HG03280 (cell line): ENCODE measurements around the gene PRSS50.
"Not testable (repeated sequence)": the region's sequence is repeated elsewhere in the genome, so short reads cannot be mapped to it uniquely, and the experiment has no call there.

Experiments
- ATAC-seq: cut with Tn5 transposase; IDR thresholded peaks from one replicate; pipeline ENCODE4 v1.9.1; 2021; ENCODE audit warnings: mild to moderate bottlenecking, moderate library complexity; ENCODE audit not compliant: unreplicated experiment

Gene PRSS50, protein sequence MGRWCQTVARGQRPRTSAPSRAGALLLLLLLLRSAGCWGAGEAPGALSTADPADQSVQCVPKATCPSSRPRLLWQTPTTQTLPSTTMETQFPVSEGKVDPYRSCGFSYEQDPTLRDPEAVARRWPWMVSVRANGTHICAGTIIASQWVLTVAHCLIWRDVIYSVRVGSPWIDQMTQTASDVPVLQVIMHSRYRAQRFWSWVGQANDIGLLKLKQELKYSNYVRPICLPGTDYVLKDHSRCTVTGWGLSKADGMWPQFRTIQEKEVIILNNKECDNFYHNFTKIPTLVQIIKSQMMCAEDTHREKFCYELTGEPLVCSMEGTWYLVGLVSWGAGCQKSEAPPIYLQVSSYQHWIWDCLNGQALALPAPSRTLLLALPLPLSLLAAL

DNA sequence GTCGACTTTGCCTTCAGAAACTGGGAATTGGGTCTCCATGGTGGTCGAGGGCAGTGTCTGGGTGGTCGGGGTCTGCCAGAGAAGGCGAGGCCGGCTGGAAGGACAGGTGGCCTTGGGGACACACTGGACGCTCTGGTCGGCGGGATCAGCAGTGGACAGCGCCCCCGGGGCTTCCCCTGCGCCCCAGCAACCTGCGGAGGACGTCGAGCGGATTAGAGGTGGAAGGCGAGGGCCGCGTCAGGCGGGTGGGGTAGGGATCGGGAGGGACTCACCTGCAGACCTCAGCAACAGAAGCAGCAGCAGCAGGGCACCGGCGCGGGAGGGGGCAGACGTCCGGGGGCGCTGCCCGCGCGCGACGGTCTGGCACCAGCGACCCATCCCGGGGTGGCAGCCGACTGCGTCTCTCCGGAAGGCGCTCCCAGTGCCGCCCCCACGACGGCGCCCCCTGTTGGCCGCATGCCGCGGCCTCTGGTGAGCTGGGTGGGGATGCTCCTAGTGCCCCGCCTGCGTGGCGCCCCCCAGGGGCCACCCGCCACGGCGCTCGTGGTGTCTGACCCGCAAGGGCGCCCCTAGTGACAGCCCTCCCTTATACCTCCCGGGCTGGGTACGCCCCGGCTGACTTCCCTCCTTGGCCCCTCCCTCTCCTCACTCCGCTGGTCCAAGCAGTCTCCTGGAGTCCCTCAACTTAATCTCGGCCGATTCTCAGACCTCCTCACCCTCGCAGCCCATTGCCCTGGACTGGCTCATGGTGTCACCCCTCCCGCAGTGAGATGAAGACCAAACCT lies at the start of gene PRSS50:
PRSS50 (minus strand) TSS at position 423 of the 785 bp plus-strand sequence; CDS start at position 378, 45 bp downstream.
- no peak for ATAC-seq

DNA sequence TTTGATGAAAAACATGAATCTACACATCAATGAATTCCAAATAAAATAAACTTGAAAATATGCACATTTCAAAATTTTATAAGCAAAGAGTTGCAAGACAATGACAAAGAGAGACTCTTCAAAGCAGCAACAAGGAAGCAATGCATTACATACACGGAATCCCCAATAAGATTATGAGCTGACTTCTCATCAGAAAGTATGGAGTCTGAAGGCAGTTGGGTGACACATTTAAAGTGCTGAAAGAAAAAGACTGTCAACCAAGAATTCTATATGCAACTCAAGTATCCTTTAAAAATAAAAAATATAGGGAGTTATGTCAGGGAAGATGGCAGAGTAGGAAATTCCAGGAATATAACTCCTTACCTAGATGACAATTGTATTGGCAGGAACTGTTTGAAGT lies 46.5 kb upstream of the PRSS50 start:
- ATAC-seq: no peak

- no peak for ATAC-seq
Observed at GRCh38 chr3:46763178-46763577, 45.5 kb upstream of the PRSS50 start.

DNA sequence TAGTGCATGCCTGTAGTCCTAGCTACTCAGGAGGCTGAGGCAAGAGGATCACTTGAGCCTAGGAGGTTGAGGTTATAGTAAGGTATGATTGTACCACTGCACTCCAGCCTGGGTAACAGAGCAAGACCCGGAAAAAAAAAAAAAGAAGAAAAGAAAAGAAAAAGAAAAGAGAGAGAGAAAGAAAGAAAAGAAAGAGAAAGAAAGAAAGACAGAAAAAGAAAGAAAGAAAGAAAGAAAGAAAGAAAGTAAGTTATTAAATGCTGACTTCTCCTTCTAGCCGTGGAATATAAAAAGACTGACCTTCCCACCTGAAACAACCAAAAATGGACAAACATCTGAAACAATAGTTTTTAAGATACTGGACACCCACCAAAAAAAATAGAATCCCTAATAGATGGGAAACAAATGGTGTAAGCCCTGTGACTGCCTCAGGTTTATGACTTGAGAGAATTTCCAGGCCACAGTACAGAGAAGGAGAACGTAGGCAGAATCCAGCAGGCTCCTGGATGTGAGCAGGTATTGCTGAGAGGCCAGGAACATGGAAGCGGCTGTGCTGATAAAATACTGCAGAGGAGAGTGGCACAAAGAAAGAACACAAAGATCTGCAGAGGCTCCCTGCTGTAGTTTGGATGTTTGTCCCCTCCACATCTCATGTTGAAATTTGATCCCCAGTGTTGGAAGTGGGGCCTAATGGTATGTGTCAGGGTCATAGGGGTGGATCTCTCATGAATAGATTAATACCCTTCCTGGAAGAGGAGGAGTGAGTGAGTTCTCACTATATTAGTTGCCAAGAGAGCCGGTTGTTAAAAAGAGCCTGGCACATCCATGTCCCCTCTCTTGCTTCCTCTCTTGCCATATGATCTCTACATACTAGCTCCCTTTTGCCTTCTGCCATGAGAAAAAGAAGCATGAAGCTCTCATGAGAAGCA lies 41.8 kb upstream of the PRSS50 start:
- ATAC-seq: no peak

GRCh38 chr3:46756642-46757041 lies 39.0 kb upstream of the PRSS50 start:
- ATAC-seq: no peak

- ATAC-seq: no peak
Observed at GRCh38 chr3:46755646-46756045, 38.0 kb upstream of the PRSS50 start.

GRCh38 chr3:46753127-46753526 lies 35.5 kb upstream of the PRSS50 start:
- not testable (repeated sequence) for ATAC-seq

DNA sequence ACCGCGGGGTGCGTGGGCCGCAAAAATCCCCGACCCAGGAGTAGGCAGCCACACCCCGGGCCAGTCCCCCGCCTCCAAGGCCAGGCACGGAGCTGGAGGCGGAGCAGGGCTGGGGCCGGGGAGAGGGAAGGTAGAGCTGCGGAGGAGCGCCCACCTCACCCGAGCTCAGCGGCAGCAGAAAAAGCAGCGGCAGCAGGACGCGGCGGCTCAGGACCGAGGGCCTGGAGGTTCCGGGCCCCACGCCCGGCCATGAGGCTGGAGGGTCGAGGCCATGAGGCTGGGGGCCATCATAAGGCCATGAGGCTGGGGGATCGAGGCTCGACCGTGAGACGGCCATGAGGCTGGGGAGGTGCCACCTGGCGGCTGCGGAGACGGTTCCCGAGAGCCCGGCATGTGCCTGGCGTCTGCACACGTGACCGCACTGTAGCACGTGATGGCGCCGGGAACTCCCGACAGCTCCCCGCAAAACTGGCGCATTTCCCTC lies 32.9 kb upstream of the PRSS50 start:
- no peak for ATAC-seq

GRCh38 chr3:46749129-46749528 lies 31.5 kb upstream of the PRSS50 start:
- ATAC-seq: no peak

- ATAC-seq: no peak
Observed at GRCh38 chr3:46748170-46748569, 30.5 kb upstream of the PRSS50 start.

DNA sequence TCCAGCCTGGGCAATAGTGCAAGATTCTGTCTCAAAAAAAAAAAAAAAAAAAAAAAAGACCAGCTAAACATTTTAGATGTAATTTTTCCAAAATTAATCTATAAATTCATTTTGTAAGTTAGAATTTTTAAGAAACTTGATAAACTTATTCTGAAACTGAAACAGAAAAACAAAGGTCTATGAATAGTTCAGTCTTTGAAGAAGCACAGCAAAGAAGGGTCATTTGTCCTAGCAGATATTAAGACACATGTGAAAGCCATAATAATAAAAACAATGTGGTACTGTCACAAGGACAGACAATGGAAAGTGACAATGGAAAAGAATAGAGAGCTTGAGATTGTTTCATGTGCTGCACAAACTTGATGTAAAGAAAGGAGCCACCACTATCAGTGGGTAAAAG lies 29.0 kb upstream of the PRSS50 start:
- ATAC-seq: no peak

GRCh38 chr3:46742992-46743585 lies 25.4 kb upstream of the PRSS50 start:
- ATAC-seq: no peak

GRCh38 chr3:46739565-46739964 lies 21.9 kb upstream of the PRSS50 start:
- not testable (repeated sequence) for ATAC-seq

DNA sequence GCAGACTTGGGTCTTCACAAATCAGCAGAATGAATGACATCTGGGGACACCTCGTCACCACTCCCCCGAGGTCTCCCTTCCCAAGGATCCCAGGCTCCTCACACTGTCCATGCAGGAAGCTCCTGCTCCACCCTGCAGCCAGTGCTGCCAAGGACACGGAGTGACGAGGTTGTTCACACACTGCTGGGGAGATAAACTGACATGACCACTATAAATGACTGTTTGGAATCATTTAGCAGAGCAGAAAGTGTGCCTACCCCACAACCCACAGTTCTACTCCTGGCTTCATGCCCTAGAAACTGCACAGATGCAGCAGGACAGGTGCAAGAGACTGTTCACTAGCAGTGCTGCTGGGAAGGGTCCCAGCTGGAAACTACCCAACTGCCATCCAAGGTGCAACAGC lies 19.7 kb upstream of the PRSS50 start:
- ATAC-seq: no peak

DNA sequence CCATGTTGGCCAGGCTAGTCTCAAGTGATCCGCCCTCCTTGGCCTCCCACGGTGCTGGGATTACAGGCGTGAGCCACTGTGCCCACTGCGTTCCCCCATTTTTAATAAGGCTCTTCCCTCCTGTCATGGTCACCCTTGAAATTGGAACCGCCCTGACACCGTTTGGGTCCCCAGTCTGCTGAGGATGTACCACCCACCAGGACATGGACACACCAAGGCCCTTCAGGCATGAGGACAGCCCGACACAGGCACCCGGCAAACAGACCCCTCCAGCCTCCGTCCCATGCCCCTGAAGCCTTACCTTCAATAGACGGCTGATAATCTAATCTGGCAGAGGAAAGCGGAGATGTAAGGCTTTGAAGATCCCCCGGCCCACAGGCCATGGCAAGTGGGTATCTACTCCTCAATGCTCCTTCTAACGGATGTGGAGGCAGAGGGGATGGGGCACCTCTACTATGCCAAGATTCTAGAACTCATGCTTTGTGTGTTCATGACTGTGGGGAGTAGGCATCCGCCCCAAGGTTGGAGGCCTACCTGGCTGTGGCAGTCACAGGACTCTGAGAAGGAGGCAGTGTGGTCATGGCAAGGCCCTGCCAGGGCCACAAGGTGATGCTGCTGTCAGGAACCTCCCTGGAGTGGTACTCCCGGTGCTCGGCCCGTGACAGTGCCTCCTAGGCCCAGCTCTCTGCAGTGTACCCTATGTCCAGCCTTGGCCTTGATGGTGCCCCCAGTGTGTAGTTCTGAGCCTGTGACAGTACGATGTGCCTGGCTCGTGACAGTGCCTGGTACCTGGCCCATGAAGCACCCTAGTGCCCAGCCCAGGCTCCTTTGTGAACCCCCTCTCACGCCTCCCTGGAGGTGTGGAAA lies 18.6 kb upstream of the PRSS50 start:
- ATAC-seq: no peak

- ATAC-seq: no peak
Observed at GRCh38 chr3:46734773-46735172, 17.1 kb upstream of the PRSS50 start.

GRCh38 chr3:46733026-46733800 lies 15.5 kb upstream of the PRSS50 start:
- no peak for ATAC-seq

- no peak for ATAC-seq
Observed at GRCh38 chr3:46731795-46732194, 14.1 kb upstream of the PRSS50 start.

DNA sequence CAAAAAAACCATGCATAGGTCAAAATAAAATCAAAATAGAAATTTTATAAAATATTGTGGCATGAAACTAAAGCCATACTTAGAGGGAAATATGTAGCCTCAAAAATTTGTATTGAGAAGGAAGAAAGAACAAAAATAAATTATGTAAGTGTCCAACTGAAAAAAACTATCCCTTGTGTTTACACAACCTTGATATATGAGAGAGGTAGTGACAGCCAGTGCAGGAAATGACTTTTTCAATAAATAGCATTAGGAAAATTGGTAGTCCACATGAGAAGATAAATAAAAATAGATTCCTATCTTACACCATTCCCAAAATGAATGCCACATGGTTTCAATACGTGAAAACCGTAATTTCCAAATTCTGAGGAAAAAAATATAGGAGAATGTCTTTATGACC lies 13.2 kb upstream of the PRSS50 start:
- no peak for ATAC-seq
